Neural progenitor cell (in vitro differentiated cells): Measurements from ENCODE around the gene ZC3H7A.

Experiments used
- CTCF ChIP-seq: fragments of 200-600 bp; sonication (generic); IDR thresholded peaks from 2 replicates; pipeline ENCODE4 v1.5.1; 2017; ENCODE audit warnings: antibody characterized with exemption, mild to moderate bottlenecking
- EZH2 ChIP-seq: fragments of 200-600 bp; sonication (generic); IDR thresholded peaks from 2 replicates; pipeline ENCODE4 v1.6.1; 2017; ENCODE audit warnings: antibody characterized with exemption, mild to moderate bottlenecking, moderate library complexity
- EZH2phosphoT487 ChIP-seq: fragments of 200-600 bp; sonication (generic); IDR thresholded peaks from 2 replicates; pipeline ENCODE4 v1.6.1; 2017; ENCODE audit warnings: antibody characterized with exemption

GRCh38 chr16:11748404-11749254 lies 48.4 kb downstream of the ZC3H7A start:
- no peak for TF ChIP-seq CTCF
- no peak for TF ChIP-seq EZH2
- no peak for TF ChIP-seq EZH2phosphoT487
